Liver (tissue), 9 donors: ENCODE data around the gene H2BK1. TPM values are rescaled to one million over a fixed set of nuclear protein-coding genes. Genes with fewer than 3 reads are reported as not detected.

Source experiments
- DNase-seq: peaks from one replicate; pipeline ENCODE4 v3.0.0-alpha.2; 2017; ENCODE audit warnings: low spot score
- H3K27ac ChIP-seq, 2 donors: one replicate each; pipeline ENCODE4 v1.7.0; 2013; ENCODE audit warnings: inconsistent platforms in 2 of 2, low read length in 2 of 2, control low read depth in 1 of 2, low read depth in 1 of 2, mild to moderate bottlenecking in 1 of 2
- H3K27me3 ChIP-seq, 4 donors: one replicate each; pipeline versions ENCODE4 v1.6.1 to v1.7.0; 2013; ENCODE audit warnings: low read length in 3 of 4, inconsistent platforms in 1 of 4, mild to moderate bottlenecking in 1 of 4, moderate library complexity in 1 of 4; ENCODE audit not compliant: control insufficient read depth in 4 of 4, insufficient read depth in 4 of 4
- H3K36me3 ChIP-seq, 4 donors: one replicate each; pipeline versions ENCODE4 v1.6.1 to v1.7.0; 2013; ENCODE audit warnings: low read length in 3 of 4, mild to moderate bottlenecking in 3 of 4, low read depth in 1 of 4, moderate library complexity in 1 of 4; ENCODE audit not compliant: control insufficient read depth in 4 of 4, insufficient read depth in 3 of 4
- H3K4me1 ChIP-seq, 4 donors: one replicate each; pipeline versions ENCODE4 v1.6.1 to v1.7.0; 2013; ENCODE audit warnings: low read length in 3 of 4, mild to moderate bottlenecking in 3 of 4, moderate library complexity in 1 of 4; ENCODE audit not compliant: control insufficient read depth in 4 of 4, insufficient read depth in 4 of 4
- H3K4me3 ChIP-seq, 3 donors: one replicate each; pipeline versions ENCODE4 v1.6.1 to v1.7.0; 2013; ENCODE audit warnings: low read length in 3 of 3, control low read depth in 1 of 3, low read depth in 1 of 3, mild to moderate bottlenecking in 1 of 3
- H3K9ac ChIP-seq, 2 donors: one replicate each; pipeline ENCODE4 v1.7.0; 2013; ENCODE audit warnings: low read length in 2 of 2, mild to moderate bottlenecking in 2 of 2, moderate library complexity in 2 of 2, control low read depth in 1 of 2, low read depth in 1 of 2
- H3K9me3 ChIP-seq, 4 donors: one replicate each; pipeline versions ENCODE4 v1.6.1 to v1.7.0; 2013; ENCODE audit warnings: low read length in 3 of 4; ENCODE audit not compliant: control insufficient read depth in 4 of 4
- ATF3 ChIP-seq: IDR thresholded peaks from 2 replicates; pipeline ENCODE4 v1.6.1; 2016; ENCODE audit warnings: antibody characterized with exemption
- CTCF ChIP-seq: fragments of 150-350 bp; IDR thresholded peaks from 2 replicates; pipeline ENCODE4 v1.5.1; 2017; ENCODE audit warnings: improper control_type of control experiment, low read depth, low read length; ENCODE audit not compliant: missing input control
- EGR1 ChIP-seq, 2 donors: IDR thresholded peaks; 2 replicates each; pipeline ENCODE4 v1.6.1; 2016 to 2018; ENCODE audit warnings: antibody characterized with exemption in 2 of 2, low read depth in 2 of 2
- FOXA1 ChIP-seq: IDR thresholded peaks from 2 replicates; pipeline ENCODE4 v1.6.1; 2016; ENCODE audit warnings: antibody characterized with exemption
- FOXA2 ChIP-seq: IDR thresholded peaks from 2 replicates; pipeline ENCODE4 v1.6.1; 2016; ENCODE audit warnings: antibody characterized with exemption
- GABPA ChIP-seq, 2 donors: IDR thresholded peaks in 1 of 2; conservative IDR thresholded peaks in 1 of 2; 2 replicates each; pipeline ENCODE4 v1.6.1; 2016; ENCODE audit warnings: antibody characterized with exemption in 2 of 2, mild to moderate bottlenecking in 1 of 2, moderate library complexity in 1 of 2
- HNF4A ChIP-seq, 2 donors: conservative IDR thresholded peaks; 2 replicates each; pipeline ENCODE4 v1.6.1; 2016; ENCODE audit warnings: antibody characterized with exemption in 2 of 2, mild to moderate bottlenecking in 2 of 2
- HNF4G ChIP-seq: IDR thresholded peaks from 2 replicates; pipeline ENCODE4 v1.6.1; 2016; ENCODE audit warnings: antibody characterized with exemption
- JUND ChIP-seq, 2 donors: IDR thresholded peaks; 2 replicates each; pipeline ENCODE4 v1.6.1; 2016; ENCODE audit warnings: antibody characterized with exemption in 2 of 2
- MAX ChIP-seq: IDR thresholded peaks from 2 replicates; pipeline ENCODE4 v1.6.1; 2016; ENCODE audit warnings: antibody characterized with exemption
- RAD21 ChIP-seq, 2 donors: IDR thresholded peaks; 2 replicates each; pipeline ENCODE4 v1.6.1; 2016; ENCODE audit warnings: antibody characterized with exemption in 2 of 2, mild to moderate bottlenecking in 2 of 2
- REST ChIP-seq: IDR thresholded peaks from 2 replicates; pipeline ENCODE4 v1.6.1; 2016; ENCODE audit warnings: antibody characterized with exemption, mild to moderate bottlenecking
- RXRA ChIP-seq, 2 donors: IDR thresholded peaks; 2 replicates each; pipeline ENCODE4 v1.6.1; 2017 to 2018; ENCODE audit warnings: antibody characterized with exemption in 2 of 2, mild to moderate bottlenecking in 1 of 2
- SP1 ChIP-seq: IDR thresholded peaks from 2 replicates; pipeline ENCODE4 v1.6.1; 2018; ENCODE audit warnings: antibody characterized with exemption, mild to moderate bottlenecking
- TAF1 ChIP-seq: conservative IDR thresholded peaks from 2 replicates; pipeline ENCODE4 v1.6.1; 2016; ENCODE audit warnings: antibody characterized with exemption, mild to moderate bottlenecking
- YY1 ChIP-seq: IDR thresholded peaks from 2 replicates; pipeline ENCODE4 v1.6.1; 2016; ENCODE audit warnings: antibody characterized with exemption, mild to moderate bottlenecking
- ZBTB33 ChIP-seq: IDR thresholded peaks from 2 replicates; pipeline ENCODE4 v1.6.1; 2016; ENCODE audit warnings: antibody characterized with exemption
- WGBS: extraction: QIAGEN DNeasy Blood & Tissue Kit; methylation state at CpG from one replicate; pipeline ENCODE4 v1.1.7; 2013; 5-methylcytosine and 5-hydroxymethylcytosine counted together
- polyA plus RNA-seq, 2 donors: library from polyadenylated mRNA; stranded (reverse) in 1 of 2; unstranded in 1 of 2; fragments of 200-250 nt in 1 of 2; fragments of >200 nt in 1 of 2; fragmentation: Nextera tagmentation in 1 of 2; extraction: Ambion mirVana in 1 of 2; gene quantifications; one replicate each; pipeline versions ENCODE4 v1.2.1 to v1.2.3, GENCODE V29; 2013 to 2015
- total RNA-seq, 2 donors: library from RNA; depleted of rRNA; stranded (reverse); fragments of >200 nt; gene quantifications; one replicate each; pipeline ENCODE4 v1.2.3, GENCODE V29; 2014
- donor health status: healthy.
- donor health status: healthy.
- donor health status: healthy.
- donor health status: healthy.
- donor health status: healthy.

Gene H2BK1
- total and polyA plus RNA-seq, 4 donors = not detected

GRCh38 chr7:151189038-151189437 is 21.2 kb downstream of the H2BK1 start (continued):
- TF ChIP-seq FOXA1 (no peak), RAD21 (IDR thresholded peaks at IDR 0.05) (no peak), ATF3 (no peak), MAX (no peak), EGR1 (IDR thresholded peaks at IDR 0.05; ENCODE audit: low read depth in 2 of 2) (no peak), FOXA2 (no peak), HNF4G (no peak)

GRCh38 chr7:151188252-151188542 is 22.1 kb downstream of the H2BK1 start:
- no peak overlapping the region for H3K9ac ChIP-seq

More at GRCh38 chr7:151188252-151188542, 22.1 kb downstream of the H2BK1 start:
- no peaks in the 10 kb centered on the region for H3K27me3 ChIP-seq
- no peaks in the 10 kb centered on the region for H3K36me3 ChIP-seq
- 63% methylated on average over 5 of the region's 5 CpGs for WGBS
- TF ChIP-seq EGR1 (IDR thresholded peaks at IDR 0.05; ENCODE audit: low read depth in 2 of 2) (no peak), FOXA1 (no peak), ZBTB33 (no peak), RXRA (IDR thresholded peaks at IDR 0.05) (no peak), YY1 (no peak), RAD21 (IDR thresholded peaks at IDR 0.05) (no peak), HNF4A (conservative IDR thresholded peaks at IDR 0.05) (no peak), SP1 (no peak), CTCF (no peak), MAX (no peak), ATF3 (no peak), REST (no peak), HNF4G (no peak), JUND (IDR thresholded peaks at IDR 0.05) (no peak), TAF1 (no peak), GABPA (IDR thresholded peaks at IDR 0.05 in 1 of 2, conservative IDR thresholded peaks at IDR 0.05 in 1 of 2) (no peak)
- no peak overlapping the region for H3K27ac ChIP-seq
- no peaks in the 10 kb centered on the region for H3K4me1 ChIP-seq
- no peak for DNase-seq
- H3K9me3 ChIP-seq = no peaks in the 10 kb centered on the region
- H3K4me3 ChIP-seq = no peak overlapping the region
